HG03439 (cell line): Measurements from ENCODE around the gene NAT8L.

Source experiments
- ATAC-seq: cut with Tn5 transposase; IDR thresholded peaks from one replicate; pipeline ENCODE4 v1.9.1; 2021; ENCODE audit warnings: mild to moderate bottlenecking, moderate library complexity; ENCODE audit not compliant: unreplicated experiment

NAT8L gene

DNA sequence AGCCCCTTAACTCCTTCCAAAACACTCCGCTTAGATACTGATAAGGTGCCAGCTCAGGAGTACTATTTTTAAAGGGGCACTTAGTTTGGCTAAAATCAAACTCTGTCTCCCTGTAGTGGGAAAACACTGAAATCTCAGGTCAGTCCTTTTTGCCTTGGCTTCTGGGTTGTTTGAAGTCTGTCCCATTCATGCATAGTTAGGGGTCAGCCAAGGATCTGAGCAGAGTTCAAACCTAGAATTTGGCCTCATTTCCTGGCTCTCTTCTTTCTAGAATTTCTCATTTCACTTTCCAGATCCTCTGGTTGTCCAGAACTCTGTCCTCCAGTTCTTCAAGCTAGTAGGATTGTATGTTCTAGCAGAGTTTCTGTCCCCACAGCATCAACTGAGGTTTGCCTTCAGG is 31.5 kb downstream of the NAT8L start:
- no peak for ATAC-seq

DNA sequence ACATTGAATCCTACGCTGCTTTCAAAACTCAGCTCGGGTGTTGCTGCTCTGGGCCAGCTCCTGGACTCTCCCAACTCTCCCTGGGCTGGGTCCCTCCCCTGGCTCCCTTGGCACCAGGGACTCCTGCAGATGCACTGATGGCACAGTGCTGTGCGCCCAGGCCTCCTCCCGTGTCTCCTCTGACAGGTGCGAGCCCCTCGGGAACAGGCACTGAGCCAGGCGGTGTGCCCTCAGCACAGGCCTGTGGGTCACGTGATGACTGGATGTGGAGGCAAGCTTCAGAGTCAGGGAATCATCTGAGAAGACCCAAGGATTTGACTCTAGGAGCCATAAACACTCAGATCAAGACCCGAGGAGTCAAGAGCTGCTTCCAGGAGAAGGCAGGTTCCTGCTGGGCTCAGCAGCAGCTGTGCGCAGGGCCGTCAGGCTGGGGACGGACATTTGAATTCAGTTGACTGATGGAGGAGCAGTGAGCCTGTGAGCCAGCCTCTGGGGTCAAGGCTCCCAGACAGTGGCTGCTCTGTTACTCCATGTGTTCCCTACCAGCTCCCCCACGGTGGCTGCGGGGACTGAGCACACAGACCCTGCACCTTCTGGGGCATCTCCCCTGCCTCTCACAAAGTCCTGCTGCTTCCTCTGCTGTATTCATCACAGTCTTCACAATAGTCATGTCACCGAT is 33.0 kb downstream of the NAT8L start:
- ATAC-seq, result no peak

DNA sequence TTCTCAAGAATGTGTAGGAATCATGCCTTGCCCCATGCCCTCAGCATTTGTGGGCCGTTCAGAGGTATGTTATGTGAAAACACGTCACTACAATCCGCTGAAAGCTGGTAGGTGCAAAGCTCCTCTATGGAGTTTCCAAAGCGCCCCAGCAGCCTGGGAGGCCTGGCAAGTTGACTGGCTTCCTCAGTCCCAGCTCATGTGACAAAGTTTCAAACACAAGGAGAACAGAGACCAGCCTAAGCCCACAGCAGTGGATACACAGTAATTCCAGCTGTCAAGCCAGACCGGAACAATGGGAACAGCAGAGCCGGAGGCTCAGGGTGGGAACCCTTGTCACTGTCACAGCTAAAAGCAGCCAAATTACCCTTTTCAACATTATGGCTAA is 33.5 kb downstream of the NAT8L start:
- ATAC-seq, result no peak

DNA sequence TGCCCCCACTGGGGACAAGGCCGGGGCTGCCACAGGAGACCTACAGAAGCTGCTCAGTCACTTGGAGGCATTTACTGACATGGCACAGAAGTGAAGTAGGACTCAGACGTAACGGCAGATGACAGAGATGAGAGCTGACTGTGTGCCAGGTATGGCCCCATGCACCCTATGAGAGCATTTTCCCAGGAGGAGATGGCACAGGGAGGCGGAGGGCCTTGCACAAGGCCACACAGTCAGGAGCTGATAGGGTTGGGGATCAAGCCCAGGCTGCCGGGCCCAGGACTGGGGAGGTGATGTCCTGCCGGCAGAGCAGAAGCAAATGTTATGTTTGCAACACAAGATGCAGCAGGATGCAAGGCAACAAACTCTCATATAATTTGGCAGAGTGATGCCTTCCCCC is 34.1 kb downstream of the NAT8L start:
- ATAC-seq, result no peak

DNA sequence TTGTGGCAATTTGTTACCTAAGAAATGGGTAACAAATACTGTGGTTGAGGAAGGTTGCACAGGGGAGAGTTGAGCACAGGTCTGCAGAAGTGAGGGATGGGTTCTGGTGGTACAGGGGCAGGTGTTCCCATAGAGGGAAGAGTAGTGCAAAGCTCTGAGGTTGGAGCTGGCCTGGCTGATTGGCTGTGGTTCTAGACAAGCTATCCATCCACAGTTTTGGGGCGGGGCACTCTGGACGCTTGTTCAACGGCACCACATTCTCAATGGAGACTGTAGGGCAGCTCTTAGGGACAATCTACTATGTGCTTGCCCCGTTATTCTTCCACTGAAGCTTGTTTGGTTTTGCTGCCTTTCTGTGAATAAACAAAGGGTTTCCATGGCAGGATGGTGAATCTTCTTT is 35.4 kb downstream of the NAT8L start:
- no peak for ATAC-seq

DNA sequence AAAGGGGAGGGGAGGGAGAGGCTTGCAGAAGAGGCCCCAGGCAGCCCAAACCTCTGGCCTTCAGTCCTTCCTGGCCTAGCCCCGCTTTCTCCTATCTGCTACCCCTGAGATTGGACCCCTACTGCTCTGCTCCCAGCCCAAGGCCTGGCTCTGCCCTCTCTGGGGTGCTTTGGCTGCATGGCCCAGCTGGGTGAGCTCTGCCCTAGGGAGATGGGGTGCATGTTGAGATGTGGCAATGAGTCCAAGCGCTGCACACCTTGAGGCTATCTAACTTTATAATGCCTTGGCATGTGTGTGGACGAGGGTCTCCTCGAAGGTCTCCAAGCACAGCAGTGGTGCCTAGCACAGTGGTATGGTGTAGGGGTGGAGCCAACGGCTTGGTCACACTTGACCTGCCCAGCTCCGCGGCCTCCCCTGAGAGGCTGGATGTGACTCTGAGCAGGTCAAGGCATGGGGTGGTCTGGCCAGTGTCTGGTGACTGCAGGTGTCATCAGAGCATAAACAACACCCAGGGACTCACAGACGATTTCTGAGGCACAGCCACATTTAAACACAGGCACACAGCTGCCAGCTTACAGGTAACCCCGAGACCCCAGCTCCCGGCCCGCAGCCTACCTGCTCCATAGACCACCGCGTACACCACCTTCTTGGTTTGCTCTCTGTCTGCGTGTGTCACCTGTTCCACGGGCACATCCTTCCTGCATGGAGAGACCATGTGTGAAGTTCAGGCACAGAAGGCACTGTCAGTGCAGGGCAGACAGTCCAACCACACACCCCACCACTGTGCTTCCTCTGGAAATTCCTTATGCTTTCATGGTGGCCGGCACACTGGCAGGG is 36.3 kb downstream of the NAT8L start:
- no peak for ATAC-seq

DNA sequence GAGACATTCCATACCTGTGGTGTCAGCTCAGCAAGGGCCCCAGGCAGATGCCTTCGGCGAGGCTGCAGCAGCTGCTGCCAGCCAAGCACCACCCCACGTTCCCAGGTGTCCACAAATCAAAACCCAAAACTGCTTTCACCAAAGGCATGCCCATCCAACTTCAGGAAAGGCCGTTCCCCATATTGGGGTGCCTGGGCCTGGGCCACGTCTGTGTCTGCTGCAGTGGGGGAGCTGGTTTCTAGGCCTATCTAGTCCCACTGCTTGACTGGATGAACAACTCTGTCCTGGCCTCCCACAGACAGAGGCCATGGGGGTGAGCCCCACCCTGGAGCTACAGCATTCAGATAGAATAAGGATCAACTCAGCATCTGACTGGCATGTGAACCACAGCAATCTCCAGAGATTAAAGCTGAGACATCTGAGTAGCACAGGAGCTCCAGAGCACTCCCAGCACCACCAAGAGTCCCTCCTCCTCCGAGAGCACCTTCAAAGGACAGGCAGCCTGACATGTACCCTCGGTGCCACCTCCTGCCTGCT is 37.0 kb downstream of the NAT8L start:
- no peak for ATAC-seq

DNA sequence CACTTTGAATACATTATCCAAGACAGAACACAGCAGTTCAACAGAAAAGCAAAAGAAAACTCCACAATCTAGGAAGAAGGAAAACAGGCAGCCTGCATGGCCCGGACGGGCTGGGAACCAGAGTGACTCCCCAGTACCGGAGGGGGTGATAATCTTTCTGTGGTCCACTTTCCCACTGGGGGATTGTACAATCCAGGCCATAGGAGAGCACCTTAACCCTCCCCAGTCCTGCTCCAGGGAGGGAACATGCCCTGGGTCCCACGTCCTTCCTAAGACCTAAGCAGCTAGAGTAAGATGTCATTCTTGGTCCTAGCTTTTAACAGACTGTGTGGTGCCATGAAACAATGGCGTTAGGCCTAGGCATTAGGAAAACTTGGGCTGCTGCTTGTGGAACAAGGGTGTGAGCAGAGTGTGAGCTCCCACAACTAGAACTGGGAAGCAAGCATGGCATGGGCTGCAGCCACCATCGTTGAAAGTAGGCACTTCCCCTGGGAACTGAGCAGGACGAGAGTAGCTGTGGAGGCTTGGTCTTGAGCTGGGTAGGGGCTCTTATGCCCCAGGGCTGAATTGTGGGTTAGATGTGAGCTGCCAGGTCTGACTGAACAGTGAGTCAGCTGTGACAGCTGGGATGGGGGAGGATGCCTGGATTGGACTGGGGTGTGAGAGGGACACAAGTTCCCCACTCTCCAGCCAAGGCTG is 42.4 kb downstream of the NAT8L start:
- no peak for ATAC-seq

DNA sequence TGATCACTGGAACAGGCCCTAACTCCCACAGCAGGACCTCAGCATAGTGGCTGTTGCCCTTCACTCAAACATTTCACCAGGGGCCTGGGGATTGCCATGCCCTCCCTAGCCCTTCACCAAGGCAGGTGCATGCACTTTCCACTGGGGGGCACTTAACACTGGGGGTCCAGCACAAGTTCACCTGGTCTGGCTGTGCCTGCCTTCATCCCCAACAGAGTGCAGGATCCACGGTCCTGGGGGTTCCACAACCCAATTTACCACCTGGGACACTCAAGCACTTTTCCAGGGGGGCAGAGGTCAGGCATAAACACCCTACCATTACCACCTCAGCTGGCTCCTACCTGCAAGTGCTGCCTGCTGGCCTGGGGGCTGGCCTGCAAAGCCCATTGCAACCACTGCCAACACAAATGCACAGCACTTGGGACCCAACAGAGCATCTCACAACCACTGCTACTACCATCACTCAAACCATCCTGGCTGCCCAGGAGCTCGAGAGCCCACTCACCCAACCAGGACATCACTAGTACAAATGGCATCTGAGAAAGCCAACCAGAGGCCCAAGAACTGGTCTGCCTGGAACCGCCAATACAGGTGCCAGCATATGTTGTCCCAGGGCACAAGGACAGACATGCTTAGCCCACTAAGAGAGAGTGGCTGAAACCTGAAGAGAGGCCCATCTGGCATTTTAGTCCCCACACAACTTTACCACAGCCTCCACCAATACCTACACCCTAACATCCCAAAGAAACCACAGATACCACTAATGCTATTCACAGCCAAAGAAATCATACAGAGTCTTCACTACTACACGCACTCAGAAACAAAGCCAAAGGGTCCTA is 43.1 kb downstream of the NAT8L start:
- no peak for ATAC-seq

DNA sequence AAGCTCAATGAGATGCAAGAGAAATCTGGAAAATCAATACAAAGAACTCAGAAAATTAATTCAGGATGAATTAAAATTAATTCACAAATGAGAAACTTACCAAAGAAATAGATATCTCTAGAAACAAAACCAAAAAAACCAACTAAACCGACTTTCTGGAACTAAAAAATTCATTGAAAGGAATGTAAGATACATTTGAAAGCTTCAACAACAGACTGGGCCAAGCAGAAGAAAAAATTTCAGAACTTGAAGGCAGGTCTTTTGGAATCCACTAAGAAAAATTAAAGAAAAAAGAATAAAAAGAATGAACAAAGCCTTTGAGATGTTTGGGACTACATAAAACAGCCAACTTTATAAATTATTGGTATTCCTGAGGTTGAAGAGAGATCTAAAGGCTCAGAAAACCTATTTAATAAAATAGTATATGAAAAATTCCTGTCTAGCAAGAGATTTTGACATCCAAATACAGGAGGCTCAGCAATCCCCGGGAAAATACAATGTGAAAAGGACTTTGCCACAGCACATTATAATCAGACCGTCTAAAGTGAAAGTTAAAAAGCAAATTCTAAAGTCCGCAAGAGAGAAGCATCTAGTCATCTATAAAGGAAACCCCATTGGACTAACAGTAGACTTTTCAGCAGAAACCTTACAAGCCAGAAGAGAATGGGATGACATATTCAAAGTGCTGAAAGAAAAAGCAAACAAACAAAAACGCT is 44.2 kb downstream of the NAT8L start:
- ATAC-seq, result no peak

DNA sequence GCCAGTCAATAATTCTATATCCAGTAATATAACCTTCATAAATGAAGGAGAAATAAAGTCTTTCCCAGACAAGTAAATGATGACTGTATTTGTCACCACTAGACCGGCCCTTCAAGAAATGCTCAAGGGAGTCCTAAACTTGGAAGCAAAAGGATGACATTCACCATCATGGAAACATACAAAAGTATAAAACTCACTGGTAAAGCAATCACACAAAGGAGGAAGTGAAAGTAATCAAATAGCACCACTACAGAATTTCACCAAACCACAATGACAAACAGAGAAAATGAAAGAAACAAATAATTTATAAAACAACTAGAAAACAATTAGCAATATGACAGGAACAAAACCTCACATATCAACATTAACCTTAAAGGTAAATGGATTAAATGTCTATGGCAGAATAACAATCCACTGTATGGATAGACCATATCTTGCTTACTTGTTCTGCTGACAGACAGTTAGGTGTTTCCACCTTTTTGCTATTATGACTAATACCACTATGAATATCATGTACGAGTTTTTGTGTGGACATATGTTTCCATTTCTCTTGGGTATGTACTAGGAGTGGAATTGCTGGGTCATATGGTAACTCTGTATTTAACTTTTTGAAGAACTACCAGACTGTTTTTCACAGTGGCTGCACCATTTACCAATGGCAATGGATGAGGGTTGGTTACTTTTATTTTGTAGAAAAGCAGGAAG is 44.9 kb downstream of the NAT8L start:
- no peak for ATAC-seq

DNA sequence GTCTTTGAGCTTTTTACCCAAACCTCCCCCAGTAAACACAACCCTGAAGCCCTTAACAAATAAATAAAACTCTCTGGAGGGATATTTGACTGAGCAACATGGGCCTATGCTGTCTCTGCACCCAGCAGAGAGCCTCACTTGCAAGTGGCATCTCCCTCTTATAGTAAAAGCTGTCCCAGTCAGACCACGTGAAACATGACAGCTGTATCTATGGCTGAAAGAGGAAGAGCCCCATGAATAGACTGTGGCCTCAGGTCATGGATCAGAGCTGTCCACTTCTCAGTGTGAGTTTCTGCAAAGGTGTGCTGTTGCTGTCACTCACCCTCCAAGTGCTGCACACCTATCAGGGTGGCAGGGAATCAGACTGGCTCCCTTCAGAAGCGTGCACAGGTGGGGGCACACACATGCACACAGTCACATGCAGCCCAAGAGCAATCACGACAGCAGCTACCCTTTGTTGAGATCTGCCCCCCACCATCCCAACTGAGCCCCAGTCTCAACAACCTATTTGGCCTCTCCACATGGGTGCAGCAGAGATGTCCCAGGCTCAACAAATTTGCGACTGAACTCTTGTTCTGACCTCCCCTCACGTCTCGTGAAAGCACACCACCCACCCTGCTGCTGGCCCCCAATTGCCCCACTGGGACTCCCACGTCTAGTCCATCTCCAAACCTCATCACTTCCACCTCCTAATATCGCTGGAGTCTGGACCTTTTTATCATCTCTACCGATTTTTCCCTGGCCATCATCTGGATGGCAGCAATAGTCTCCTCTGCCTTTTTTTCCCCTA is 45.6 kb downstream of the NAT8L start:
- ATAC-seq, result no peak

DNA sequence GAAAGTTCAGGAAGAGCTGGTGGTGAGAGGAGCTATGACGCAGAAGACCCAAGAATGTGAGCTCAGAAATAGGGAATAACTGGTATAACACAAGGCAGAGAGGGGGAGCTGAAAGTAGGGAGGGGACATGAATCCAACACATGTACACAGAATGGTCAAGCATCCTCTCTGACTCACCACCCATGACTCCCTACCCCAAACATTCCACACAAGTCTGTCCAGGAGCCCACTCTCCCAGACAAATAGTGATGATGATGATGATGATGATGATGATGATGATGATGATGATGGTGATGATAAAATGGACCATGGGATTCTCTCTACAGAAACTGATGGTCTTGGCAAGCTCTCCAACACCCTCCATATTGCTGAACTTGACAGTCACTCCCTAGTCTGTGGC is 46.4 kb downstream of the NAT8L start:
- ATAC-seq, result no peak

DNA sequence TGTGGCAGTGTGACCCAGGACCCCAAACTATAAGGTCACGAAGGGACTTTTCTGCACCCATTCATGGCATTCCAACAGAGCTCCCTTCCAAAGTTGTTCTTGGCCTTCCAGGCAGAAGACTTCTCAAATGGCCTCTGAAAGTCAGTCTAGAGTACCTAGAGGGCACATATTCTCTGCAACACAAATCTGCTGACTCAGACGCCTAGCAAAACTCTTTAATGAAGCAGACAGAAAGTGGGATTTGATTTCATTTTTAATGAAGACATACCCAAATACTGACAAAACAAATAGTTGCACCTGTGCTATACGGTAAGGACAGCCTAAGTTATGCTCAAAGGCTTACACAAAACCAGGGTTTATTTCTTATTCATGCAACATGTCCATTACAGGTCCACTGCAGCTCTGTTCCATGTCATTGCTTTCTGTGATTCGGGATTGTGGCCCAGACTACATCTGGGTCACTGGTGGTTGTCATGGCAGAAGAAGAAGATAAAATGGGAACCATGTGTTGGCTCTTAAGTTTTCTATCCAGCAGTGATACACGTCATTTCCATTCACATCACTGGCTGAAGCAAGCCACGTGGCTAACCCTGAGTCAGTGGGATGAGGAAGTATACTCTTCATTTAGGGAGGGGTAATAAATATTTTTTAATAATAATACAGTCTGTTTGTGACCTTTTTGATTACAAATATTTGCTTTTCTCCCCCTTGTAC is 57.7 kb downstream of the NAT8L start:
- no peak for ATAC-seq
